ENCODE data around the gene ASB2. TPM values are rescaled to one million over a fixed set of nuclear protein-coding genes. Genes with fewer than 3 reads are reported as not detected.

The ASB2 gene
- total RNA-seq, 2 donors from 2014 or later, result 0.11 TPM; not detected in 1

DNA sequence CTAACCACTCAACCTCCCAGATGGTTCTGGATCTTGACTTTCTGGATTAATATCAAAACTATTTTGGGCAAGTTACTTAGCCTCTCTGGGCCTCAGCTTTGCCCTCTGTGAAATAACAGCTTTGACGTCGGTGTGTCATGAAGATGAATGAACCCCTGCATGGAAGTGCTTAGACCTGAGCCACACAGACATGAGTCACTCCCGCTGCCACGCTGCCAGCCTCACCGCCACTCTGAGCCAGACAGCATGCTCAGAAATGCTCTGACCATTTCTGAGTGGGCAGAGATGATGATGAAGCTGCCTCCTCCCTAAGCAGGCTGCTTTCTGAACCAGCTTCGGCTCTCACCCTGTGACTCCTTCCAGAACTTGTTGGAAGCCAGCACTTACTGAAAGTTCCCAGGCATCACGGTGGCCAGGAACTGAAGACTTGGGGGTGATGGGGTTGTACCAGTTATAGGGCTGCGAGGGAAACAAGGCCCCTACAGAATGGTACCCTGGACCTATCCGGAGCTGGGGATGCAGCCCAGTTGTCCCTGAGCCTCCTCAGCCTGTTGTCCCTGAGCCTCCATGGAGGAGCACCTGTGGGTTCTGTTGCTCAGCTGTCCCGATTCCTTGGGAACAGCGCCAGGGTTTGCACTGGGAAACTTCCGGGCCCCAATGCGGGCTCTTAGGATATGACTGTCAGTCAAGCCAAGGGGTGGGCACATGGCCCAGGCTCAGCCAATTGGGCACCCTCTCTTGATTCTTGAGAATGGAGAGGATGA lies 18.7 kb upstream of the ASB2 start:
- peak; percentile 68 for DNase-seq
- Histone ChIP-seq H3K27me3 (ENCODE audit: control insufficient read depth, insufficient read depth, low read length, poor library complexity, severe bottlenecking) (peaks cover 14% of the 10 kb centered on the region), H3K9ac (ENCODE audit: extremely low read depth, low read length, poor library complexity, severe bottlenecking) (no peak overlapping the region), H3K4me1 (ENCODE audit: control insufficient read depth, insufficient read depth, low read length) (no peaks in the 10 kb centered on the region), H3K36me3 (ENCODE audit: control insufficient read depth, insufficient read depth, low read length) (no peaks in the 10 kb centered on the region), H3K4me3 (ENCODE audit: low read length) (no peak overlapping the region), H3K27ac (ENCODE audit: low read depth, low read length) (no peak overlapping the region), H3K9me3 (ENCODE audit: control insufficient read depth, low read length) (no peaks in the 10 kb centered on the region)
- WGBS, 2 experiments (ENCODE audit: insufficient coverage in 1 of 2, insufficient read length in 1 of 2), result 90 to 91% methylated on average over 13 of the region's 13 CpGs
- no peak overlapping the region for H3K27ac Mint-ChIP-seq
- peaks cover 15% of the 10 kb centered on the region for H3K27me3 Mint-ChIP-seq (ENCODE audit: insufficient read depth)
- peaks cover 4% of the 10 kb centered on the region for H3K4me1 Mint-ChIP-seq
- TF ChIP-seq CTCF (conservative IDR thresholded peaks at IDR 0.05), result no peak
- H3K4me3 Mint-ChIP-seq, result no peak overlapping the region
- H3K9me3 Mint-ChIP-seq, result no peaks in the 10 kb centered on the region
- no peaks in the 10 kb centered on the region for H3K36me3 Mint-ChIP-seq (ENCODE audit: low read depth)

DNA sequence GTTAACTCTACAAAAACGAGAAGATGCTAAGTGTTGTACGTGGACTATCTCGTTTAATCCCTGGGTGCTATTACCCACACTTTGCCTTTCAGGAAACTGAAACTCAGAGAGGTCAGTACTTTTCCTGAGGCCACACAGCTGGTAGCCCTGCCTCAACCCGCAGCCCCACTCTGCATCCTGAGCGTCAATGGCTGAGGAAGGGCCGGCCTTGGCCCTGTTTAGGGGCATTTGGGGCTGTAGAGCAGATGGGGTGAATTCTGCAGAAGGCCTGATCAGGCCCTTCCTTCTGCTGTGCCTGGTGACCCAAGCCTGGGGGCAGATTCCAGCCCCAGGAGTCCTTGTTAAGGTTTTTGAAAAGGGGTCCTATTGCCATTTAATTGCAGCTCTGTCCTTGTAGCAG lies 17.0 kb upstream of the ASB2 start:
- DNase-seq, result no peak
- Histone ChIP-seq H3K36me3 (ENCODE audit: control insufficient read depth, insufficient read depth, low read length) (no peaks in the 10 kb centered on the region), H3K4me1 (ENCODE audit: control insufficient read depth, insufficient read depth, low read length) (peaks cover 4% of the 10 kb centered on the region), H3K9me3 (ENCODE audit: control insufficient read depth, low read length) (no peaks in the 10 kb centered on the region), H3K27me3 (ENCODE audit: control insufficient read depth, insufficient read depth, low read length, poor library complexity, severe bottlenecking) (peaks cover 14% of the 10 kb centered on the region), H3K4me3 (ENCODE audit: low read length) (no peak overlapping the region), H3K9ac (ENCODE audit: extremely low read depth, low read length, poor library complexity, severe bottlenecking) (no peak overlapping the region), H3K27ac (ENCODE audit: low read depth, low read length) (no peak overlapping the region)
- TF ChIP-seq CTCF (conservative IDR thresholded peaks at IDR 0.05), result no peak
- Mint-ChIP-seq H3K9me3 (no peaks in the 10 kb centered on the region), H3K27me3 (ENCODE audit: insufficient read depth) (peaks cover 13% of the 10 kb centered on the region), H3K36me3 (ENCODE audit: low read depth) (no peaks in the 10 kb centered on the region), H3K4me3 (no peak overlapping the region), H3K4me1 (peaks cover 10% of the 10 kb centered on the region), H3K27ac (no peak overlapping the region)
- WGBS, 2 experiments (ENCODE audit: insufficient coverage in 1 of 2, insufficient read length in 1 of 2), result 79 to 92% methylated on average over 5 to 6 of the region's 6 CpGs

DNA sequence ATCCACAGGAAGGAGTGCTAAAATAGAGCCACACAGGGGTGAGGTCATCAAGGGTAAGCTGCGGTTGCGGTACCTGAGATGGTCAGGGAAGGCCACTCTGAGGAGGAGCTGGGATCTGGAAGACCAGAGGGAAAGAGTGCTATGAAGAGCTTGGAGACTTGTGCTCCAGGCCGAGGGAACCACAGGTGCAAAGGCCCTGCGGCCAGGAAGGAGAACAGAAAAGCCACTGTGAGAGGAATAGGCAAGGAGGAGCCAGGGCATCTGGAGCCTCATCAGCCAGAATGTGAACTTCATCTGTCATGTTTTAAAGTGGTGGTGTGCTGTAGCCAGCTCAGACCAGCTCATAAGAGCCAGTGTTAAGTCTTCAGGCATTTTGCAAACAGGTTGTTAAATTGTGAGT lies 15.3 kb upstream of the ASB2 start:
- peaks cover 4% of the 10 kb centered on the region for H3K4me1 ChIP-seq (ENCODE audit: control insufficient read depth, insufficient read depth, low read length)
- WGBS, 2 experiments (ENCODE audit: insufficient coverage in 1 of 2, insufficient read length in 1 of 2), result 91 to 95% methylated on average over 4 of the region's 4 CpGs
- H3K27ac Mint-ChIP-seq, result no peak overlapping the region
- TF ChIP-seq CTCF (conservative IDR thresholded peaks at IDR 0.05), result no peak
- no peaks in the 10 kb centered on the region for H3K36me3 ChIP-seq (ENCODE audit: control insufficient read depth, insufficient read depth, low read length)
- DNase-seq, result no peak
- no peak overlapping the region for H3K4me3 ChIP-seq (ENCODE audit: low read length)
- no peaks in the 10 kb centered on the region for H3K9me3 Mint-ChIP-seq
- peaks cover 14% of the 10 kb centered on the region for H3K27me3 ChIP-seq (ENCODE audit: control insufficient read depth, insufficient read depth, low read length, poor library complexity, severe bottlenecking)
- H3K27me3 Mint-ChIP-seq (ENCODE audit: insufficient read depth), result peaks cover 13% of the 10 kb centered on the region
- H3K27ac ChIP-seq (ENCODE audit: low read depth, low read length), result no peak overlapping the region
- no peak overlapping the region for H3K9ac ChIP-seq (ENCODE audit: extremely low read depth, low read length, poor library complexity, severe bottlenecking)
- H3K9me3 ChIP-seq (ENCODE audit: control insufficient read depth, low read length), result no peaks in the 10 kb centered on the region
- H3K4me1 Mint-ChIP-seq, result peaks cover 10% of the 10 kb centered on the region
- H3K4me3 Mint-ChIP-seq, result no peak overlapping the region
- H3K36me3 Mint-ChIP-seq (ENCODE audit: low read depth), result no peaks in the 10 kb centered on the region
